OCI-M1 (cell line): ENCODE results near the gene KARS1.

Experiments used
- DNase-seq: peaks from one replicate; lab custom pipeline; 2025; lab: John Stamatoyannopoulos, UW

The KARS1 gene

DNA sequence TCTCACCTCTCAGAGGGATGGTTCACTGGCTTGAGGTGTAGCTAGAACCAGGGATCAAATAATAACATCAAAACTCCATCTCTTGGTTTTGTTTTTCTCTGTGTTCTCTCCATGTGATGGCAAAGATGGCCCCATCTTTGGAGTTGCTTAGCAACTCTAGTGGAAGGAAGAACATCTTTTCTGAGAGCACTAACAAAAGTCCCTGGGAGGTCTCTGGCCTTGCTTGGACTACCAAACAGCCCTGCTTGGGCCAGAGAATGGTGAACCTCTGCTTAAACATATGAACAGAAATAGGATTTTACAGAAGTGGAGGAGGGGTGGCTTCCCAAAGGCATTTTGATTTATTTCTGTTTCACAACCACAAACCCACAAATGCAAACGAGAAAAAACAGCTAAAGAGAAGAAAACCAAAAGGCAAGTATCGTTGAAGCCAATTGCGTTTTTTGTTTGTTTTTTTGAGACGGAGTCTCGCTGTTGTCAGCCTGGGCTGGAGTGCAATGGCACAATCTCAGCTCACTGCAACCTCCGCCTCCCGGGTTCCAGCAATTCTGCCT lies 68.1 kb downstream of the KARS1 start:
- no peak for DNase-seq

DNA sequence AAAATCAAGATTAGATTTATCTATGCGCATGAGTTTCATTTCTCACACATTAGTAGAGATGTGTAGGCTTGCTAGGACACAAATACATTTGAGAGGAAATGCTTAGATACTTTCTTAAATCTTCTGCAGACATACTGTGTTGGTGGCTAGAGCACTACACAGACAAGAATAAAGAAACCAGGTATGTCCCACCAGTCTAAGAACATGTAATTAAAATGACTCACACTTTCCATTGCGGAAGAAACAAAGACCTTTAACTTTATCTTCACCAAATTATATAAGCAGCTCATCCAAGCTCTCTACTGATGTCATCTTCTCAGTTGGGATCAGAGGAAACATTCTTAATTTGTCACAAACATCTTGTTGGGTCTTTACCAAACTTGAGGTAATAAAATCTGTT lies 68.7 kb downstream of the KARS1 start:
- DNase-seq, result no peak

DNA sequence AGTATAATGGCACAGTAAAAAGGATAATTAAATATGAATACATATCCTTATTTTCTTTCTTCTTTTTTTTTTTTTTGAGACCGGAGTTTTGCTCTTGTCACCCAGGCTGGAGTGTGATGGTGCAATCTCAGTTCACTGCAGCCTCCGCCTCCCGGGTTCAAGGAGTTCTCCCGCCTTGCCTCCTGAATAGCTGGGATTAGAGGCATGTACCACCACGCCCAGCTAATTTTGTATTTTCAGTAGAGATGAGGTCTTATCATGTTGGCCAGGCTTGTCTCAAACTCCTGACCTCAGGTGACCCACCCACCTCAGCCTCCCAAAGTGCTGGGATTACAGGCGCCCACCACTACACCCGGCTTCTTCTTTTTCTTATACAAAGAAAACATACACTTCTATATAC lies 69.3 kb downstream of the KARS1 start:
- DNase-seq, result no peak
